ENCODE results near the gene ZNF10. TPM values are rescaled to one million over a fixed set of nuclear protein-coding genes. Genes with fewer than 3 reads are reported as not detected.

The ZNF10 gene
- total RNA-seq, 2 donors from 2014 or later, result 12.0 to 16.4 TPM

DNA sequence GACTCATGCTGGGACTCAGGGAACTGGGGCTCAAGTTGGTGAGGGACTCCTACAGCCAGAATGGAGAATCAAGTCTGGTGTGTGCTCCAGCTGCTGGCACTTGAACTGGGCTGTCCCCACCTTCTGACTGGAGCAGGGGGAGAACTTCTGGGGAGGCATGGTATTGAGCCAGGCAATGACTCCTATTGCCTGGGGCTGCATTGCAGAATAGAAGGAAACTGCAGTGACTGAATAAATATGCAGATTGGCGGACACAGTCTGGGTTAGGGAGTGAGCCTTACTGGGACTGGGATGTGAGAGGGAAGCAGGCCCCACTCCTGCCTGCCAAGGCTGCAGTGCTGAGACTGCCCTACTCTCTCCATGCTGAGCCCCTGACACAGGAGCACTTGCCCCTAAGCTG is 42.1 kb downstream of the ZNF10 start:
- no peak overlapping the region for H3K4me3 Mint-ChIP-seq
- H3K27me3 Mint-ChIP-seq (ENCODE audit: insufficient read depth), result no peaks in the 10 kb centered on the region
- 70 to 76% methylated on average over 1 of the region's 1 CpG for WGBS, 2 experiments (ENCODE audit: insufficient coverage in 1 of 2, insufficient read length in 1 of 2)
- Histone ChIP-seq H3K27me3 (ENCODE audit: control insufficient read depth, insufficient read depth, low read length, poor library complexity, severe bottlenecking) (no peaks in the 10 kb centered on the region), H3K4me3 (ENCODE audit: low read length) (no peak overlapping the region), H3K36me3 (ENCODE audit: control insufficient read depth, insufficient read depth, low read length) (no peaks in the 10 kb centered on the region), H3K4me1 (ENCODE audit: control insufficient read depth, insufficient read depth, low read length) (no peaks in the 10 kb centered on the region), H3K9ac (ENCODE audit: extremely low read depth, low read length, poor library complexity, severe bottlenecking) (no peak overlapping the region), H3K27ac (ENCODE audit: low read depth, low read length) (no peak overlapping the region), H3K9me3 (ENCODE audit: control insufficient read depth, low read length) (peaks cover 83% of the 10 kb centered on the region)
- no peak for DNase-seq
- TF ChIP-seq, protein P1, sequence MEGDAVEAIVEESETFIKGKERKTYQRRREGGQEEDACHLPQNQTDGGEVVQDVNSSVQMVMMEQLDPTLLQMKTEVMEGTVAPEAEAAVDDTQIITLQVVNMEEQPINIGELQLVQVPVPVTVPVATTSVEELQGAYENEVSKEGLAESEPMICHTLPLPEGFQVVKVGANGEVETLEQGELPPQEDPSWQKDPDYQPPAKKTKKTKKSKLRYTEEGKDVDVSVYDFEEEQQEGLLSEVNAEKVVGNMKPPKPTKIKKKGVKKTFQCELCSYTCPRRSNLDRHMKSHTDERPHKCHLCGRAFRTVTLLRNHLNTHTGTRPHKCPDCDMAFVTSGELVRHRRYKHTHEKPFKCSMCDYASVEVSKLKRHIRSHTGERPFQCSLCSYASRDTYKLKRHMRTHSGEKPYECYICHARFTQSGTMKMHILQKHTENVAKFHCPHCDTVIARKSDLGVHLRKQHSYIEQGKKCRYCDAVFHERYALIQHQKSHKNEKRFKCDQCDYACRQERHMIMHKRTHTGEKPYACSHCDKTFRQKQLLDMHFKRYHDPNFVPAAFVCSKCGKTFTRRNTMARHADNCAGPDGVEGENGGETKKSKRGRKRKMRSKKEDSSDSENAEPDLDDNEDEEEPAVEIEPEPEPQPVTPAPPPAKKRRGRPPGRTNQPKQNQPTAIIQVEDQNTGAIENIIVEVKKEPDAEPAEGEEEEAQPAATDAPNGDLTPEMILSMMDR (conservative IDR thresholded peaks at IDR 0.05), result no peak
- no peaks in the 10 kb centered on the region for H3K36me3 Mint-ChIP-seq (ENCODE audit: low read depth)
- H3K9me3 Mint-ChIP-seq, result peaks cover 87% of the 10 kb centered on the region
- no peak overlapping the region for H3K27ac Mint-ChIP-seq
- H3K4me1 Mint-ChIP-seq, result no peaks in the 10 kb centered on the region

DNA sequence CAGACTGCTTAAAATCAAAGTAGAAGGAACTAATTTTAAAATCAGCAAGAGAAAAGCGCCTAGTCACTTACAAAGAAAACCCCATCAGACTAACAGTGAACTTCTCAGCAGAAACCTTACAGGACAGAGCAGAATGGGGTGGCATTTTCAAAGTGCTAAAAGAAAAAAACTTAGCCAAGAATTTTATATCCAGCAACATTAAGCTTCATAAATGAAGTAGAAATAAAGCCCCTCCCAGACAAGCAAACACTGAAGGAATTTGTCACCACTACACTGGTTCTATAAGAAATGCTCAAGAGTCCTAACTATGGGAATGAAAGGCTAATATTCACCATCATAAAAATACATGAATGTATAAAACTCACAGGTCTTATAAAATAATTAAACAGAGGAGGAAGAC is 44.5 kb downstream of the ZNF10 start:
- Mint-ChIP-seq H3K4me3 (no peak overlapping the region), H3K36me3 (ENCODE audit: low read depth) (no peaks in the 10 kb centered on the region), H3K27me3 (ENCODE audit: insufficient read depth) (no peaks in the 10 kb centered on the region), H3K4me1 (no peaks in the 10 kb centered on the region), H3K27ac (no peak overlapping the region), H3K9me3 (peaks cover 89% of the 10 kb centered on the region)
- no peak overlapping the region for H3K9ac ChIP-seq (ENCODE audit: extremely low read depth, low read length, poor library complexity, severe bottlenecking)
- H3K4me1 ChIP-seq (ENCODE audit: control insufficient read depth, insufficient read depth, low read length), result no peaks in the 10 kb centered on the region
- no peak overlapping the region for H3K27ac ChIP-seq (ENCODE audit: low read depth, low read length)
- H3K9me3 ChIP-seq (ENCODE audit: control insufficient read depth, low read length), result peaks cover 84% of the 10 kb centered on the region
- no peaks in the 10 kb centered on the region for H3K27me3 ChIP-seq (ENCODE audit: control insufficient read depth, insufficient read depth, low read length, poor library complexity, severe bottlenecking)
- no peaks in the 10 kb centered on the region for H3K36me3 ChIP-seq (ENCODE audit: control insufficient read depth, insufficient read depth, low read length)
- 86 to 87% methylated on average over 1 of the region's 1 CpG for whole genome bisulfite sequencing, 2 experiments (ENCODE audit: insufficient coverage in 1 of 2, insufficient read length in 1 of 2)
- H3K4me3 ChIP-seq (ENCODE audit: low read length), result no peak overlapping the region
- no peak for DNase-seq
- TF ChIP-seq, protein P1 (conservative IDR thresholded peaks at IDR 0.05), result no peak

DNA sequence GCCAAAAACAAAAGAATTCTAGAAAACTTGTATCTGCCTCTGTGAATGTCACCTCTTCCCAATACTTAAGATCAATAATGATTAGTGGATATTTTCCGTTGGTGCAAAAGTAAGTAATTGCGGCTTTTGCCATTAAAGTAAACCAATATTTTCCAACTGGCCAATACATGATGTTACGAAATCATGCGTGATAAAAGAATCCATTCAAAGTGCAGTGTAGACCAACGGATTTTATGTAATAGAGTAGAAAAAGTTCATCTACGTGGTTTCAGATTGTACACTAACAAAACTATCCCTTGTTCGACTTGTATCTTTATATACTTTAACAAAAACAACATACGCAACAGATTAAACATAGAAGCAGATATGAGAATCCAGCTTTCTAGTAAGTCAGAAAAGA is 50.2 kb downstream of the ZNF10 start:
- TF ChIP-seq, protein P1 (conservative IDR thresholded peaks at IDR 0.05), result no peak

More for the DNA sequence above, 50.2 kb downstream of the ZNF10 start:
- Mint-ChIP-seq H3K27me3 (ENCODE audit: insufficient read depth) (no peaks in the 10 kb centered on the region), H3K36me3 (ENCODE audit: low read depth) (peaks cover 40% of the 10 kb centered on the region), H3K4me1 (no peaks in the 10 kb centered on the region), H3K4me3 (no peak overlapping the region), H3K9me3 (peaks cover 88% of the 10 kb centered on the region), H3K27ac (no peak overlapping the region)
- H3K9ac ChIP-seq (ENCODE audit: extremely low read depth, low read length, poor library complexity, severe bottlenecking), result no peak overlapping the region
- H3K9me3 ChIP-seq (ENCODE audit: control insufficient read depth, low read length), result peaks cover 86% of the 10 kb centered on the region
- H3K27me3 ChIP-seq (ENCODE audit: control insufficient read depth, insufficient read depth, low read length, poor library complexity, severe bottlenecking), result no peaks in the 10 kb centered on the region
- peaks cover 34% of the 10 kb centered on the region for H3K36me3 ChIP-seq (ENCODE audit: control insufficient read depth, insufficient read depth, low read length)
- DNase-seq, result no peak
- H3K4me3 ChIP-seq (ENCODE audit: low read length), result peak overlapping the region; percentile 98
- WGBS, 2 experiments (ENCODE audit: insufficient coverage in 1 of 2, insufficient read length in 1 of 2), result 94 to 99% methylated on average over 4 to 8 of the region's 8 CpGs
- H3K4me1 ChIP-seq (ENCODE audit: control insufficient read depth, insufficient read depth, low read length), result no peaks in the 10 kb centered on the region
- no peak overlapping the region for H3K27ac ChIP-seq (ENCODE audit: low read depth, low read length)

Data from endodermal cell (in vitro differentiated cells).